Fibroblast of skin of left quadriceps (primary cell): ENCODE measurements around the gene LRFN2.
A peak's percentile ranks its signal among the peaks of the same experiment; 100 is the strongest.

Experiments
- DNase-seq, 2 experiments: peaks; one replicate each; pipeline ENCODE4 v3.0.0-alpha.2; 2013; ENCODE audit warnings: low read depth in 2 of 2

The LRFN2 gene

GRCh38 chr6:40586369-40587201 is 579 bp downstream of the LRFN2 start:
- no peak for DNase-seq

GRCh38 chr6:40585651-40586269 is 1.4 kb downstream of the LRFN2 start:
- no peak for DNase-seq

DNA sequence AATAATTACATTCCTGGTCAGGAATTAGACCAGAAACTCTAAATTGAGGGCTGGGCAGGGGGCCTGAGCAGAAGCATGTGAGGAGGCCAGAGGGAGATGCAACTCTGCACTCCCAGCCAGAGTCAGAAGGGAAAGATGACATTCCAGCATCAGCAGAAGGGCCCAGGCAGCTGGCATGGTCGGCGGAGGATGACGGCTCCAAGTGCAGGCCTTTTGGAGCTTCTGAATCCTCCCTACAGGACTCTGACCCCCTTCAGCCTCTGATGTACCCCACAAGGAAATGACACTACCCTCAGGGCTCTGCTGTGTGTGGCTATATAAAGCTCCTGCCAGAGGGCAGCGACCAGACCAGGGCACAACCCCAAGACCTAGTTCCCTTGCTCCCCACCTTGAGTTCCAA is 1.9 kb downstream of the LRFN2 start:
- no peak for DNase-seq

DNA sequence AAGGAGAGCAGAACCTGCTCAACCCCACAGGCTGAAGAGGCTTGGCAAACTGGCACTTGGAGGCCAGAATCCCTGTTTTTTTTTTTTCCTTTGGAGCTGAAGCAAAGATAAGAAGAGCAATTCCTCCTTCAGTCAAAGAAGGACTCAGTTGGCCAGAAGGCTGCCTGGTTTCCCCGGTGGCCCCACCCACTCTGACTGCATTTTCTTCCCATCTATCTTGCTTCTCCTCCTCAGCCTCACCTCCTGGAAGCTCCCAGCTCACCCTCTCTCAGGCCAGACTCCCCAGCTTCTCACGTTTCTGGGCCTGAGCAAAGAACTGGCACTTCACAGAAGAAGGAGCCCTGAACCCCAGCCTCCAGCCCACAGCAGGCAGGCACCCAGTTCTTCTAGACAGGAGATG is 2.4 kb downstream of the LRFN2 start:
- DNase-seq, result no peak

DNA sequence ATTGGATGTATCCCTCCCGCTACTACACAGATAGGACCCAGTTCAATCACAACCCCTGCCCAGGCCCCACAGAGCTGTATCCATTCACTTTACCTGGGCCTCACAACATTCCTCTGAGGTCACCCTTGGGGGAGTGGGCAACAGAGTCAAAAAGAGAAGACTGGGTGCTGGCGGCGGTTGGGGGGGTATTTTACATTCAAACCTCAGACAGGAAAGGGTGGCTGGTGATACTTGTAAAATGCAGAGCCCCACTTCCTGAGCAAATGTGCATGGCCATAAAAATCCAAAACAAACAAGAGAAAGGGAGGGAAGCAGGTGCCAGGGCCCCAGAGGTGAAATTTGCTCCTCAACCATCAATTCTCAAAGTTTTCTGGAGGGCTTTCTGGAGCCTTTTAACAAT is 3.5 kb downstream of the LRFN2 start:
- no peak for DNase-seq

DNA sequence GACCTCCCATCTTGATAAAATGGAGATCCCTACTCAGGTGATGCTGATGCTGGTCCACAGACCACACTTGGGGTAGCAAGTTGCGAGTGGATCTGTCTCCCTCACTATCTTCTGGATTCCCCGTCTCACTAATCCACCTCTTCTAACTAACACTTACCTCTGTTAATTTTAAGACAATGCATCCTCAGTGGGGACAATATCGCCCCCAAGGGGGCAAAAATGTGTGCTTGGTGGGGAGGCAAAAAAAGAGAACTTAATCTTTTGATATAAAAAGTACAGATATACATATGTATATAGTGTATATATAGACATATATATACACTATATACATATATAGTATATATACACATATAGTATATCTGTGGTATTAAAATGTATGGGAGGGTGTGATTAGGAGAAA is 4.3 kb downstream of the LRFN2 start:
- DNase-seq, result no peak

DNA sequence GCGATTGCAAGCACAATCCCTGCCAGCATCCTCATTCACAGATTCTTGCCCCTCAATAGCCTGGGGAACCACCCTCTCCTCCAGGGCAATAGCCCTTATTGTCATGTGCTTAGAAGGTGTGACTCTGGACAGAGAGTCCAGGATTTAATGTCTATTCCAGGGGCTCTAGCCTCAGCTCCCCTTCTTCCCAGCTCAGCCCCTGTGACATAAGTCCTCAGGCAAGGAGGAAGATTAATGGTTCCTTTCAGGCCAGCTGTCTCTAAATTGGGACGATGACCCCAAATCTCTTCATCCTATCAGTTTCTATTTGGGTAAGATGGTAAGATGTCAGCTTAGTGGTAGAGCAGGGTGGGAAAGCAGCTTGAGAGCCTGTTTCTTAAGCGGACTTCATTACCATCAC is 8.1 kb downstream of the LRFN2 start:
- no peak for DNase-seq

DNA sequence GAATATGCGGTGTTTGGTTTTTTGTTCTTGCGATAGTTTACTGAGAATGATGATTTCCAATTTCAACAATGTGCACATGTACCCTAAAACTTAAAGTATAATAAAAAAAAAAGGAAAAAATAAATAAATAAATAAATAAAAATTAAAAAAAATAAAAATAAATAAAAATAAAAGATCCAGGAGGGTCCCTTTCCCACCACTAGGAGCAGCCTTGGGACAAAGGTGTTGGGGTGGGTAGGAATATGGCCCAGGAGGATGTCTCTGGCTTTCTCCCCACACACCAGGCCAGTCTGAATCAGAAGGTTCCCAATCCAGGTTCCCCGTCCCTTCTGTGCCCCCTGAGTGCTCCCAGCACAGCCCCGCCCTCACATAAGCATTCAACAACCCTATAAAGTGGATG is 9.5 kb downstream of the LRFN2 start:
- DNase-seq, result no peak

GRCh38 chr6:40573221-40573620 is 13.9 kb downstream of the LRFN2 start:
- no peak for DNase-seq

GRCh38 chr6:40569162-40569910 is 17.8 kb downstream of the LRFN2 start:
- DNase-seq, result no peak

GRCh38 chr6:40568062-40568708 is 19.0 kb downstream of the LRFN2 start:
- DNase-seq, result no peak

DNA sequence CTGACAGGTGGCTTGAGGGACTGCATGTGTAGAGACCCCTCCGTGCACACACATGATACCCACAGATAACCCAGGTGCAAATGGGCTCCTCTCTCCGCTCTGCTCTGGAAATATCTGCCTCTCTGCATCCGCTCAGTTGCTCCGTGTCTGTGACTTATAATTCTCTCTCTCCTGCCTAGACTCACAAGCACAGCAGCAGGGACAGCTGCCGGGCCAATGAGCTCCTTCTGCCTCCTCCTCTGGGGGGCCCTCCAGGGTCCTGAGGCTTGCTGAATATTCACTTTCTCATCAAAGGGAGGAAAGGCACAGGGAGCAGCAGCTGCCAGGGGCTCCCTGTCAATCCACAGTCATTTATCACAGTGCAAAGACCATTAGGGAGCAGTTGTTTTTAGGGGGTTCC is 24.1 kb downstream of the LRFN2 start:
- no peak for DNase-seq

GRCh38 chr6:40559056-40559455 is 28.1 kb downstream of the LRFN2 start:
- DNase-seq, result no peak

- no peak for DNase-seq
Measured at GRCh38 chr6:40558102-40558501, 29.1 kb downstream of the LRFN2 start.

- no peak for DNase-seq
Measured at GRCh38 chr6:40556881-40557280, 30.3 kb downstream of the LRFN2 start.

- DNase-seq, result no peak
Measured at GRCh38 chr6:40556023-40556422, 31.1 kb downstream of the LRFN2 start.

GRCh38 chr6:40555092-40555491 is 32.1 kb downstream of the LRFN2 start:
- DNase-seq, result no peak

DNA sequence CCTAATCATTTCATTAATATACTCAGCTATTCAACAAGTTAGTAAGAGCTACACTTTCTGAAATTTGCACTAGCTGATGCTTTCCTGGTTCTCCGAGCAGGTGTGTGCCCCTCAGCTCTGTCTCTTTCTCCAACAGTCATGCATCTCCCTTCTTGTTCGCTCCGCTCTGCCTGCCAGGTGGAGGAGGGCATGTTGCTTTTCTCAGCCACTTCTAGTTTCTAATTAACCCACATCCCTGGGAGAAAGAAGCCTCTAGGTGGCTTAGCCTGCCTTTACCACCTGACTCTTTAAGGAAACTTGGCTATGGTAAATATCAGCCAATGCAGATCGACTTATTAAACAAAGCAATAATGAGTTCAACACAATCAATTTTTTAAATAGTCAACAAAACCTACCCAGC is 34.2 kb downstream of the LRFN2 start:
- no peak for DNase-seq

DNA sequence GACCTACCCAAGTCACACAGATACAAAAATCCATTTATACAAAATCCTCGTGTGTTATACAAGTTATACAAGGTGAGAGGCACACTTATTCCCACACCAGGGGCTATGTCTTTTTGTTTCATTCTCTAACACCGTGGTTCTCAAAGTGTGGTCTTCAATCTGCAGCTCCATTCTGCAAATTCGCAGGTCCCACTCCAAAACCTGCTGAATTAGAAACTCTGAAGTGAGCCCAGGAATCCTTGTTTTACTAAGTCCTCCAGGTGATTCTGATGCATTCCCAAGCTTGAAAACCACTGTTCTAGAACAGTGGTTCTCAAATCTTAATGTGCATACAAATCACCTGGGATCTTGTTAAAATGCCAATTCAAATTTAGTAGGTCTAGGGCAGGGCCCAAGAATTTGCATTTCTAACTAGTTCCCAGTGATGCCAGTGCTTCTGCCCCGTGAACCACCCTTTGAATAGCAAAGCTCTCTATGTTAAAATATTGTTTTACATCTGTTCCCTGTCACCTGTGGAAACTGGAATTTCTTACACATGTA is 35.1 kb downstream of the LRFN2 start:
- no peak for DNase-seq

DNA sequence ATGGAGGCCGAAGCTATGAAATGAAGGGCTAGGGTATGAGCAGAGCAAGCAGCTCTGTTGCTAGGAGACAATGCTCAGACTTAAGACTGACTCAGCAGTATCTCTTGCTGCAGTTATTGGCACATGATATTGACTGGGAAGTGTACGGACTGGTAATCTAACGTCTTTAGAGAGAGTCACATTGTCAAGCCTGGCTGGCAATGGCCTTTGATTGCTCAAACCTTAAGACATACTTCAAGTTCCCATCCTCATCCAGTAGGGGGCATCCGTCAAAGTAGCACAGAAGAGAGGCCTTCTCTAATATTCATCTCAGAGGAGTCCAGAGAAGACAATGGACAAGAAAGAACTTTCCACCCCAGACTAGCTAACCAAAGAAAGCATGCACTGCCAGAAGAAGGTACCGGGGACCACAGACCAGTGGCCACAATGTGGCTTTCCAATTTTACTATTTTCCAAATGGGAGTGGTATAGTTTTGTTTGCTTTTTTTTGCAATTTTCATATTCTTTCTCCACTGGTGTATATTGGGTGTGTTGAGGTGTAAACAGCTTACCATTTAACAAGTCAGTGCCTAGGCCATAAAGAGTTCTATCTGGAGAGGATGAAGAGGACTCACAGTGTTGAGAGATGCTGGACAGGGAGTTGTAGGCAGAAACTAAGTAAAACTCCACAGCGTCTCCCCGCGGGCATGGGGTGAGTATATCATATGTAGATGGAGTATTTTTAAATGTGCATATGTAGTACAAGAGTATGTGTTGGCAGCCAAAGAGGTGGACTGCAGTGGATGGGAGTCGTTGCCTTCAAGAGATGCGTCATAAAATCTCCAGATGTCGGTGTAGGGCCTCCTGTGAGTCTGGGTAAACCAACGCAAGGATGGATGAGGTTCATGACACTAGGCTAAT is 36.7 kb downstream of the LRFN2 start:
- peak; percentile 9 to 20 for DNase-seq

- DNase-seq, result no peak
Measured at GRCh38 chr6:40545954-40546353, 41.2 kb downstream of the LRFN2 start.
